ENCODE data around the gene PREX1. TPM values are rescaled to one million over a fixed set of nuclear protein-coding genes. Genes with fewer than 3 reads are reported as not detected.

The PREX1 gene
- total and polyA plus RNA-seq, 2 of the 4 experiments (the other 2 are of a cell fraction): 0.67 to 0.72 TPM

DNA sequence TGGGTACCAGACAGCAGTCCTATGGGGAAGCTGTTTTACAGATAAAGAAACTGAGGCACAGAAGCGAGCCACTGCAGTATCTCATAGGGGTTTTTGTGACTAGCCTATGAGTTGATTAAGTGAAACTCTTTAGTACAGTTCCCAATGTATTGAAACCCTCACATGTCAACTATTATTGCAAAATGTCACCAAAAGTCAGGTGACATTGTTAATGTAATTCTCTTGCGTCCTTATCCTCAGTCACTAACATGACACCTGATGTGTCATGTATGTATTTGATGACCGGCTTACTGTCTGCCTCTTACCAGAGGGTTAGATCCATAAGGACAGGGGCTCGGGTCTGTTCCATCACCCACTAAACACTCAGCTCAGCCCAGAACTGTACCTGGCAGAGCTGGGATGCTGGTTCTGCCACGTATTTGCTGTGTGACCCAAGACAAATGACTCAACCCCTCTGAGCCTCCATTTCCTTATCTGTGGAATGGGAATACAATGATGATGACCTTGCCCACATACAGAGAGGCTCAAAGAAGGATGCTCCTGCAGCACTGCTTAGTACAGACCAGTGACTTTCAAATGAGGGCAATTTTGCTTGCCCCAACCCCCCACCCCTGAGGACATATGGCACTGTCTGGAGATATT lies 32.9 kb downstream of the PREX1 start:
- no peak overlapping the region for H3K27ac ChIP-seq (ENCODE audit: insufficient read depth, low read length)
- H3K4me3 ChIP-seq (ENCODE audit: insufficient read depth, low read depth, low read length): no peak overlapping the region
- no peaks in the 10 kb centered on the region for H3K79me1 ChIP-seq (ENCODE audit: low read depth in 1 of 2, low read length in 2 of 2)
- no peaks in the 10 kb centered on the region for H3K9me1 ChIP-seq (ENCODE audit: insufficient read depth, low read length)
- POLR2A ChIA-PET (ENCODE audit: unreplicated experiment): no interaction called here
- CTCF ChIA-PET: no interaction called here
- no peak overlapping the region for H2BK20ac ChIP-seq (ENCODE audit: low read depth, low read length)
- DNase-seq (no peak), ATAC-seq (ENCODE audit: low read depth) (no peak)
- H2BK15ac ChIP-seq (ENCODE audit: low read depth, low read length): no peak overlapping the region
- no peak overlapping the region for H3K18ac ChIP-seq (ENCODE audit: low read depth, low read length)
- H3K4me2 ChIP-seq (ENCODE audit: low read depth, low read length): no peak overlapping the region
- H4K91ac ChIP-seq (ENCODE audit: insufficient read depth, low read depth, low read length): no peak overlapping the region
- intact Hi-C loops (cut with micrococcal nuclease): no loop called here
- H4K5ac ChIP-seq (ENCODE audit: low read depth, low read length): no peak overlapping the region
- no peaks in the 10 kb centered on the region for H3K36me3 ChIP-seq (ENCODE audit: control insufficient read depth, insufficient read depth, low read length)
- no peak overlapping the region for H2BK120ac ChIP-seq (ENCODE audit: low read depth, low read length)
- BruUV-seq (replicated peaks): no TSS peak
- peaks cover 16% of the 10 kb centered on the region; the same call in 1 of the 2 replicates for H3K27me3 ChIP-seq (ENCODE audit: control insufficient read depth, insufficient read depth, low read length)
- H3K56ac ChIP-seq (ENCODE audit: extremely low read depth, insufficient read depth, low read length): no peak overlapping the region
- no peak overlapping the region for H2AK9ac ChIP-seq (replicated peaks; ENCODE audit: low read depth, low read length, poor library complexity)
- dilution Hi-C loops (cut with HindIII; ENCODE audit: low sequenced_read_pairs, unreplicated experiment): no loop called here
- H4K8ac ChIP-seq (ENCODE audit: low read depth in 2 of 2, low read length in 2 of 2): no peak overlapping the region
- WGBS, 2 experiments (ENCODE audit: extremely low coverage in 2 of 2, insufficient read length in 1 of 2): no CpG with 5 or more reads among the region's 5 CpGs
- no peak overlapping the region for H3K14ac ChIP-seq (replicated peaks; ENCODE audit: low read depth, low read length)
- H3K9me3 ChIP-seq (ENCODE audit: control insufficient read depth, insufficient read depth, low read length): no peaks in the 10 kb centered on the region
- H2AK5ac ChIP-seq (ENCODE audit: low read depth, low read length): no peak overlapping the region
- no peaks in the 10 kb centered on the region; the same call in 1 of the 2 replicates for H3K4me1 ChIP-seq (ENCODE audit: control insufficient read depth, insufficient read depth, low read length)
- H3K23ac ChIP-seq (ENCODE audit: low read depth, low read length): no peak overlapping the region
- no peak for TF ChIP-seq CHD1 (IDR thresholded peaks at IDR 0.05; ENCODE audit: low read depth, low read length)
- no peak for TF ChIP-seq SMC3 (IDR thresholded peaks at IDR 0.05; ENCODE audit: low read depth, low read length)
- no peak for TF ChIP-seq RCOR1 (IDR thresholded peaks at IDR 0.05; ENCODE audit: insufficient replicate concordance, low read length)
- no peak for TF ChIP-seq USF2 (IDR thresholded peaks at IDR 0.05; ENCODE audit: low read depth, low read length)
- TF ChIP-seq MAZ (IDR thresholded peaks at IDR 0.05; ENCODE audit: borderline replicate concordance, low read depth, low read length): no peak
- TF ChIP-seq, protein P1, sequence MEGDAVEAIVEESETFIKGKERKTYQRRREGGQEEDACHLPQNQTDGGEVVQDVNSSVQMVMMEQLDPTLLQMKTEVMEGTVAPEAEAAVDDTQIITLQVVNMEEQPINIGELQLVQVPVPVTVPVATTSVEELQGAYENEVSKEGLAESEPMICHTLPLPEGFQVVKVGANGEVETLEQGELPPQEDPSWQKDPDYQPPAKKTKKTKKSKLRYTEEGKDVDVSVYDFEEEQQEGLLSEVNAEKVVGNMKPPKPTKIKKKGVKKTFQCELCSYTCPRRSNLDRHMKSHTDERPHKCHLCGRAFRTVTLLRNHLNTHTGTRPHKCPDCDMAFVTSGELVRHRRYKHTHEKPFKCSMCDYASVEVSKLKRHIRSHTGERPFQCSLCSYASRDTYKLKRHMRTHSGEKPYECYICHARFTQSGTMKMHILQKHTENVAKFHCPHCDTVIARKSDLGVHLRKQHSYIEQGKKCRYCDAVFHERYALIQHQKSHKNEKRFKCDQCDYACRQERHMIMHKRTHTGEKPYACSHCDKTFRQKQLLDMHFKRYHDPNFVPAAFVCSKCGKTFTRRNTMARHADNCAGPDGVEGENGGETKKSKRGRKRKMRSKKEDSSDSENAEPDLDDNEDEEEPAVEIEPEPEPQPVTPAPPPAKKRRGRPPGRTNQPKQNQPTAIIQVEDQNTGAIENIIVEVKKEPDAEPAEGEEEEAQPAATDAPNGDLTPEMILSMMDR (conservative IDR thresholded peaks at IDR 0.05; ENCODE audit: low read depth, low read length): no peak
- TF ChIP-seq MXI1 (IDR thresholded peaks at IDR 0.05; ENCODE audit: borderline replicate concordance, low read depth, low read length): no peak
- no peak for TF ChIP-seq ELK1 (IDR thresholded peaks at IDR 0.05; ENCODE audit: borderline replicate concordance, low read depth, low read length)
- no peak for TF ChIP-seq RFX5 (IDR thresholded peaks at IDR 0.05; ENCODE audit: low read depth, low read length)
- no peak for TF ChIP-seq BHLHE40 (IDR thresholded peaks at IDR 0.05; ENCODE audit: low read depth, low read length)
- no peak for TF ChIP-seq CEBPB (IDR thresholded peaks at IDR 0.05; ENCODE audit: low read depth, low read length)
- no peak for TF ChIP-seq POLR2A (IDR thresholded peaks at IDR 0.05; ENCODE audit: low read depth, low read length)
- TF ChIP-seq NFE2L2 (IDR thresholded peaks at IDR 0.05; ENCODE audit: low read depth, low read length): no peak
- TF ChIP-seq FOS (IDR thresholded peaks at IDR 0.05; ENCODE audit: low read depth, low read length): no peak
- no peak for TF ChIP-seq MAFK (IDR thresholded peaks at IDR 0.05; ENCODE audit: low read depth, low read length)
- H4K20me1 ChIP-seq (ENCODE audit: insufficient read depth, low read length): no peaks in the 10 kb centered on the region
- H2BK5ac ChIP-seq (ENCODE audit: low read depth, low read length, poor library complexity, severe bottlenecking): no peak overlapping the region
- H3K4ac ChIP-seq (ENCODE audit: low read depth, low read length): no peak overlapping the region
- in situ Hi-C loops (cut with MboI; ENCODE audit: low sequenced_read_pairs): loop anchor here (25.0 kb wide), 1 partner anchor 92 kb away; no protein-coding TSS in a partner anchor
- H2AFZ ChIP-seq (replicated peaks; ENCODE audit: low read length, poor library complexity): no peak overlapping the region
- no peak overlapping the region for H3K9ac ChIP-seq (ENCODE audit: low read depth, low read length)
